Measurements from ENCODE around the gene SHKBP1.
"Not testable (repeated sequence)": the region's sequence is repeated elsewhere in the genome, so short reads cannot be mapped to it uniquely, and the experiment has no call there.

The SHKBP1 gene

DNA sequence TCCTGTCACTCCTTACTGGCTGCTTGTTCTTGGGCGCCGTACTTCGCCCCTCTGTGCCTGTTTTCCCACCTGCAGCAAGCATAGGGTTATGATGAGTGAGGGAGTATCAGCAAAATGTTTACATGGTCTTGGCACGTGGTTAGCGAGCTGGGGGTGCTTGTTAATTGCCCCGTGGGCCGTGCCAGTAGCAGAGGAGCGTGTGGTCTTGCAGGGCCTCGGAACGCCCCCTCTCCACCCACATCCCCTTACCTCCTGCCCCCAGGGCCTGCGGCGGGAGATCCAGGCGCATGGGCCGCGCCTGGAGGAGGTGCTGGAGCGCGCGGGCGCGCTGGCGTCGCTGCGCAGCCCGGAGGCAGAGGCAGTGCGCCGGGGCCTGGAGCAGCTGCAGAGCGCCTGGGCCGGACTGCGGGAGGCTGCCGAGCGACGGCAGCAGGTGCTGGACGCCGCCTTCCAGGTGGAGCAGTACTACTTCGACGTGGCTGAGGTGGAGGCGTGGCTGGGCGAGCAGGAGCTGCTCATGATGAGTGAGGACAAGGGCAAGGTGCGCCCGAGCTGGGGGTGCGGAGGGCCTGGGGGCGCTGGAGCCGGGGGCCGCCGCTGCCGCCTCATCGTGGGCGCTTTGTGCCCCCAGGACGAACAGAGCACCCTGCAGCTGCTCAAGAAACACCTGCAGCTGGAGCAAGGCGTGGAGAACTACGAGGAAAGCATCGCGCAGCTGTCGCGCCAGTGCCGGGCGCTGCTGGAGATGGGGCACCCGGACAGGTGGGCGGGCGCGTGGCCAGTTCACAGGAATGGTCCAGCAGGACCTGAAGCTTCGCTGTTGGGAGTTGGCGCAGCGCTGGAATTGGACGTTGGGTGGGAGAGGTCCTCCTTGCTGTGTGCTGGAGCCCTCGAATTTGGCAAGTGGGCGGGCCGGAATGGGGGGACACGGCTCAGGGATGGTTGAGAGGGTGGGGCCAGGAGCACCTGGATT is 22.5 kb upstream of the SHKBP1 start:
- no peak for DNase-seq (ENCODE audit: low read depth in 2 of 2, low spot score in 1 of 2)

DNA sequence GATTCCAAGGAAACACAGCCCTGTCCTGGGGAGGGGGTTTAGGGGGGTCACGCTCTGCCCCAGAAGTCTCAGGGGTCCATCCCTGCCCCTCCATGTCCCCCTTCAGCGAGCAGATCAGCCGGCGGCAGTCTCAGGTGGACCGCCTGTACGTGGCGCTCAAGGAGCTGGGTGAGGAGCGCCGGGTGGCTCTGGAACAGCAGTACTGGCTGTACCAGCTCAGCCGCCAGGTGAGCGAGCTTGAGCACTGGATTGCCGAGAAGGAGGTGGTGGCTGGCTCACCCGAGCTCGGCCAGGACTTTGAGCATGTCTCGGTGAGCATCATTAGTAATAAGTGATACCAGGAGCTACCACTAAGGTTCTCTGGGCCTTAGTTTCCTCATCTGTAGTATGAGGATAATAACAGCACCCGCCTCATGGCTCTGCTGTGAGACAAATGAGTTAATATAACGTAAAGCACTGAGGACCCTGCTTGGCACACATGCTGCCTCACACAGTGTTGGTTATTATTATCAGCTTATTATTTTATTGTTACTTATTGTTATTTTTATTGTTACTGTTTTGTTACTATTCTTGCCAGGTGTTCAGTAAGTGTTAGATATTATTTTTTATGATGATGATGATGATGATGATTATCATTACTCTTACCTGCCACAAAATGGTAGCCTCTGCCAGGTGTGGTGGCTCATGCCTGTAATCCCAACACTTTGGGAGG is 20.5 kb upstream of the SHKBP1 start:
- DNase-seq (ENCODE audit: low read depth in 2 of 2, low spot score in 1 of 2) = no peak

- DNase-seq (ENCODE audit: low read depth in 2 of 2, low spot score in 1 of 2) = no peak
Observed at GRCh38 chr19:40556953-40557530, 19.6 kb upstream of the SHKBP1 start.

GRCh38 chr19:40559394-40559793 is 17.3 kb upstream of the SHKBP1 start:
- no peak for DNase-seq (ENCODE audit: low read depth in 2 of 2, low spot score in 1 of 2)

GRCh38 chr19:40560092-40560507 is 16.6 kb upstream of the SHKBP1 start:
- DNase-seq (ENCODE audit: low read depth in 2 of 2, low spot score in 1 of 2) = no peak

DNA sequence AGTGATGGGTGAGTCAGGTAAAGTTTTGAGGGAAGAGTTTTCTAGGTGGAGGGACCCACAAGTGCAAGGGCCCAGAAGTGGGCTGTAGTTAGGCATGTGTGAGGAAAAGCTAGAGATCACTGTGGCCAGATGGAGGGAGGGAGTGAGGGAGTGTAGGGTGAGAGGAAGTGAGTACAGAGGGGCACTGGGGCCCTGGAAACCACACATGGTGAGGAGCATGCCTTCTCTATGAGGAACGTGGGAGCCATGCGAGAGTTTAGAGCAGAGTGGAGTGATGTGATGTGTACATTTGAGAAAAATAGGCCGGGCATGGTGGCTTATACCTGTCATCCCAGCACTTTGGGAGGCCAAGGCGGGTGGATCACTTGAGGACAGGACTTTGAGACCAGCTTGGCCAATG is 14.7 kb upstream of the SHKBP1 start:
- DNase-seq (ENCODE audit: low read depth in 2 of 2, low spot score in 1 of 2) = no peak

DNA sequence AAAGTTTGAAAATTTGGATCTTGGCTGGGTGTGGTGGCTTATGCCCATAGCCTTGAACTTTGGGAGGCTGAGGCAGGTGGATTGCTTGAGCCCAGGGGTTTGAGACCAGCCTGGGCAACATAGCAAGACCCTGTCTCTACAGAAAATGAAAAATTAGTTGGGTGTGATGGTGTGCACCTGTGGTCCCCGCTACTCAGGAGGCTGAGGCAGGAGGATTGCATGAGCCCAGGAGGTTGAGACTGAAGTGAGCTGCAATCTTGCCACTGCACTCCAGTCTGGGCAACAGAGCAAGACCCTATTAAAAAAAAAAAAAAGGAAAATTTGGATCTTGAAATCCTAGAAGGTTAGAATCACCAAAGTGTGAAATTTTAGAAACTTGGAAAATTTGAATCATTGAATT is 12.1 kb upstream of the SHKBP1 start:
- DNase-seq (ENCODE audit: low read depth in 2 of 2, low spot score in 1 of 2) = not testable (repeated sequence)

- no peak for DNase-seq (ENCODE audit: low read depth in 2 of 2, low spot score in 1 of 2)
Observed at GRCh38 chr19:40565355-40565754, 11.3 kb upstream of the SHKBP1 start.

DNA sequence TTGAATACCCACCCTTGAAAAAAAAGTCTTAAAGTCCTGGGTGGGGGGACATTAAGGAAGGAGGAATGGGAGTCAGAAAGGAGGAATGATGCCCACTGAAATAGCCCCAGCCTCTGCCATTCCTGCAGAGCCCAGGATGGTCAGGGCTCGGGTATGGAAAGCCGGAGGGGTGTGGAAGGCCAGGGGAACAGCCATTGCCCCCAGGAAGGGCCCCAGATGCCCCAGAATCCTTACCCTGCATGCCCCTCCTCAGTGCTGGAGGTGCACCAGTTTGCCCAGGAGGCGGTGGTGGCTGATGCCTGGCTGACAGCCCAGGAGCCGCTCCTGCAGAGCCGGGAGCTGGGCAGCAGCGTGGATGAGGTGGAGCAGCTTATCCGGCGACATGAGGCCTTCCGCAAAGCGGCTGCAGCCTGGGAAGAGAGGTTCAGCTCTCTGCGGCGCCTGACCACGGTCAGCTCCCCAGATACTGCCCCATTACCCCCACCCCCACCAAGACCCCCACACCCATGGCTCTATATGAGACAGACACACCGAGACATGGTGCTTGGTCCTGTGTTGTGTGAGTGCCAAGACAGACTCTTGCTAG is 10.7 kb upstream of the SHKBP1 start:
- DNase-seq (ENCODE audit: low read depth in 2 of 2, low spot score in 1 of 2) = no peak

- no peak for DNase-seq (ENCODE audit: low read depth in 2 of 2, low spot score in 1 of 2)
Observed at GRCh38 chr19:40567040-40567749, 9.5 kb upstream of the SHKBP1 start.

DNA sequence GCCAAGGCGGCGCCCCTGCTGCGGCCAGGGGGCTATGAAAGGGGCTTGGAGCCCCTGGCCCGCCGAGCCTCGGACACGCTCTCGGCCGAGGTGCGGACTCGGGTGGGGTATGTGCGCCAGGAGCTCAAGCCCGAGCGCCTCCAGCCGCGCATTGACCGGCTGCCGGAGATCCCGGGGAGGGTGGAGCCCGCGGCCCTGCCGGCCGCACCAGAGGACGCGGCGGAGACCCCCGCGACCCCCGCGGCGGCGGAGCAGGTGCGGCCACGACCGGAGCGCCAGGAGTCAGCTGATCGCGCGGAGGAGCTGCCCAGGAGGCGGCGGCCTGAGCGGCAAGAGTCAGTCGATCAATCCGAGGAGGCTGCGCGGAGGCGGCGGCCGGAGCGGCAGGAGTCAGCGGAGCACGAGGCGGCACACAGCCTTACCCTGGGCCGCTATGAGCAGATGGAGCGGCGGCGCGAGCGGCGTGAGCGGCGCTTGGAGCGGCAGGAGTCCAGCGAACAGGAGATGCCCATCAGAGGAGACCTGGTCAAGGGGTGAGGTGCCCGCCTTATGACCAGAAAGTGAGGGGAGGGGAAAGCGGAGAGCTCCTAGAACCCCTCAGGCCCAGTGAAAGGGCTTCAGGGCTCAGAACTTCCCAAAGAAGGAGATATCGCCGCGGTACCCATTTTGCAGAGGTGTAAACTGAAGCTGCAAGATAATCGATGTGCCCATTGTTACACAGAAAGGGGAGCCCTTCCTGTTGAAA is 8.8 kb upstream of the SHKBP1 start:
- no peak for DNase-seq (ENCODE audit: low read depth in 2 of 2, low spot score in 1 of 2)

- peak; percentile 79 to 87 for DNase-seq (ENCODE audit: low read depth in 2 of 2, low spot score in 1 of 2)
Observed at GRCh38 chr19:40570313-40571004, 6.2 kb upstream of the SHKBP1 start.

DNA sequence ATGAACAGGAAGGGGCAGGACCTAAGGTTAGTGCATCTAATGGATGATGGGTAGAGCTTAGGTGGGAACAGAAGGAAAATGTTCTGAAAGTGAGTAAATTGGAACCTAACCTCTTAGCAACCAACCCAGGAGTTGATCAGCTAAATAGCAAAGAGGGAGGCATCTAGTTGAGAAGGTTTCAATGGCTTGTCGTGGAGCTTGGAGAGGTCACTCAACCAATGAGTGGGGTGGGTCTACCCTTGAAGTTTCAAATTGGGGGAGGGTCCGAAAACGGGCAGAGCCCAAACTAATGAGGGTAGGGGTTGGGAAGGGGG is 5.7 kb upstream of the SHKBP1 start:
- no peak for DNase-seq (ENCODE audit: low read depth in 2 of 2, low spot score in 1 of 2)

DNA sequence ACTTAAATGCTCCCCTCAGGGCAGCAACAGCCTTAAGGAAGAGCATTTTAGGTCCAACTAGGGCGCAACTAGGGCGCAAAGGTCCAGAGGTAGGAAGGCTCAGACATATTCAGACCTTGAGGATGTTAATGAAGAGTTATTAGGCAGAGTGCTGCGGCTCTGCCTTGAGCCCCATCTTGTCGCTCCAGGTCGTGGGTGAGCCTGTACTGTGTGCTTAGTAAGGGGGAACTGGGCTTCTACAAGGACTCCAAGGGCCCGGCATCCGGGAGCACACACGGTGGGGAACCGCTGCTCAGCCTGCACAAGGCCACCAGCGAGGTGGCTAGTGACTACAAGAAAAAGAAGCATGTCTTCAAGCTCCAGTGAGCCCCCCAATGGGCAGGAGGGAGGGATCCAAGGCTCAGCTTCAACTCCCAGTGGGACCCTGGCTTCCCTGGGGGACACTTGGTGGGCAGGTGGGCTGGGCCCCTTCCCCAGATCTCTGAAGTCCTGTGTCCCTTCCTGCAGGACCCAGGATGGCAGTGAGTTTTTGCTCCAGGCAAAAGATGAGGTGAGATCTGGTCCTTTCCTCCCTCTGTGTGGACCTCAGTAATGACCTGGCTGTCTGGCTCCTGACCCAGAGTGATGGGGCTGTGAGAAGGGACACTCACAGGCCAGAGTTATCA is 4.7 kb upstream of the SHKBP1 start:
- no peak for DNase-seq (ENCODE audit: low read depth in 2 of 2, low spot score in 1 of 2)

GRCh38 chr19:40575326-40575725 is 1.3 kb upstream of the SHKBP1 start:
- no peak for DNase-seq (ENCODE audit: low read depth in 2 of 2, low spot score in 1 of 2)

- DNase-seq (ENCODE audit: low read depth in 2 of 2, low spot score in 1 of 2) = no peak
Observed at GRCh38 chr19:40576151-40576584, 505 bp upstream of the SHKBP1 start.

DNA sequence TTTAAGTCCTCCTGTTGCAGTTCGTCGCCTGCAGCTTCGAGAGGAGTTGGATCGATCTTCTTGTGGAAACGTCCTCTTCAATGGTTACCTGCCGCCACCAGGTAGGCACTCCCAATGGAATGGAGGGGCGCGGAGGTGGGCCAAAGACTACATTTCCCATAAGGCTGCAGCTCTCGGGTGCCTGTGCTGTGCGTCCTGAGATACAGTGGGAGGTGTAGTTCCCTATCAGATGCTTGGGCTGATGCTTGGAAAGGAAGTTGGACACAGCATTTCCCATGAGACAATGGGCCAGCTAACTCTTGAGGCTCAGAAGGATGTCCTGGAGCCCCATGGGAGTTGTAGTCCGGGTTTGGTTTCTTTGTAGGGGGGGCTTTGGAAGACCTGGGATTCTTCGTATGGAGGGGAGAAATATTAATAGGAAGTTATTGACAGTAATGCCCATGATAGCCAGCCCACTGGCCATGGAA is 1.8 kb downstream of the SHKBP1 start:
- no peak for DNase-seq (ENCODE audit: low read depth in 2 of 2, low spot score in 1 of 2)

- no peak for DNase-seq (ENCODE audit: low read depth in 2 of 2, low spot score in 1 of 2)
Observed at GRCh38 chr19:40580619-40581018, 3.9 kb downstream of the SHKBP1 start.

DNA sequence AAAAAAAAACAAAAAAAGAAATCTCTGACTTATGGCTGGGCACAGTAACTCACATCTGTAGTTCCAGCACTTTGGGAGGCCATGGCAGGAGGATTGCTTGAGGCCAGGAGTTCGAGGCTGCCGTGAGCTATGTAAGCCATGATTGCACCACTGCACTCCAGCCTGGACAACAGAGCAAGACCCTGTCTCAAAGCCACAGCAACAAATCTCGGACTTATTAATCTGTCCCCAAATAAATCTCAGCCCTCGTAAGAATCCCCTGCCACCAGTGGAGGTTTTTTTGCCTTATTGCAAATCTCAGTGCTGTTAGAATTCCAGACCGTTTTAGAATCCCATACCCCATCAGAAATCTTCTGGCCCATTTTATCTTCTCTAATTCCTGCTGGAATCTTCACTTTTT is 4.9 kb downstream of the SHKBP1 start:
- DNase-seq (ENCODE audit: low read depth in 2 of 2, low spot score in 1 of 2) = no peak

Data from stimulated activated CD8-positive, alpha-beta memory T cell treated with anti-CD3 and anti-CD28 coated beads, Interleukin-4, amount 100 ng/mL, for 1 hour (primary cell).